ENCODE data around the gene CYP27C1. TPM values are rescaled to one million over a fixed set of nuclear protein-coding genes. Genes with fewer than 3 reads are reported as not detected.

Gene CYP27C1
- total and polyA plus RNA-seq, 9 of the 15 experiments (the other 6 are each of a cell fraction or from before 2014, with no cell fraction given) = not detected

- H3K27me3 ChIP-seq (ENCODE audit: control insufficient read depth in 2 of 2, insufficient read depth in 2 of 2, low read length in 2 of 2) = peaks cover 2 to 36% of the 10 kb centered on the region in 2 experiments; a peak in 4 of 5 replicates
- WGBS (ENCODE audit: insufficient coverage, low coverage, missing lambda C conversion rate) = 0% methylated on average over 6 of the region's 6 CpGs
- H3K9me1 ChIP-seq (ENCODE audit: control insufficient read depth, insufficient read depth, low read length) = no peaks in the 10 kb centered on the region
- no TSS peak for BruUV-seq (replicated peaks)
- H4K20me1 ChIP-seq (replicated peaks; ENCODE audit: control insufficient read depth, insufficient read depth, low read length) = no peaks in the 10 kb centered on the region
- DNase-seq (ENCODE audit: extremely low read depth in 1 of 4, low spot score in 3 of 4) (no peak), FAIRE-seq (no peak), ATAC-seq (no peak)
- no peaks in the 10 kb centered on the region for H3K9me3 ChIP-seq (replicated peaks; ENCODE audit: control insufficient read depth, insufficient read depth, low read depth, low read length)
- H3K4me3 ChIP-seq = no peak overlapping the region
- H3K9ac ChIP-seq (ENCODE audit: insufficient read depth in 1 of 2, low read depth in 2 of 2, low read length in 2 of 2) = no peak overlapping the region
- in situ Hi-C loops (cut with MboI) = no loop called here
- H3K4me1 ChIP-seq (replicated peaks in 1 of 2; ENCODE audit: control insufficient read depth in 2 of 2, insufficient read depth in 2 of 2, low read length in 2 of 2) = no peaks in the 10 kb centered on the region
- ChIA-PET POLR2A (interaction anchor here (0.6 kb wide), 1 partner anchor 76 kb away, joined by 3 read pairs; no protein-coding TSS in a partner anchor), CTCF (ENCODE audit: low intra/inter-chr PET ratio) (no interaction called here)
- TF ChIP-seq NBN (IDR thresholded peaks at IDR 0.05; ENCODE audit: low read depth) = no peak
- TF ChIP-seq TAF15 (IDR thresholded peaks at IDR 0.05; ENCODE audit: low read depth, low read length) = no peak
- TF ChIP-seq ZNF24 (IDR thresholded peaks at IDR 0.05) = no peak
- TF ChIP-seq NR3C1 (CRISPR knock-in tag; IDR thresholded peaks at IDR 0.05) = no peak
- TF ChIP-seq ATF2 (CRISPR knock-in tag; IDR thresholded peaks at IDR 0.05) = no peak
- H3K79me2 ChIP-seq (ENCODE audit: control insufficient read depth, insufficient read depth, low read length) = no peaks in the 10 kb centered on the region
- H2AFZ ChIP-seq (ENCODE audit: low read depth, low read length) = no peak overlapping the region
- intact Hi-C loops (cut with micrococcal nuclease) = no loop called here
- no peak overlapping the region for H3K4me2 ChIP-seq (ENCODE audit: insufficient read depth, low read length)
- no peak overlapping the region for H3K27ac ChIP-seq (ENCODE audit: extremely low read depth, low read depth, low read length)
- H3K36me3 ChIP-seq (ENCODE audit: control insufficient read depth, insufficient read depth, low read length) = no peaks in the 10 kb centered on the region
Observed at GRCh38 chr2:127153691-127154158, 66.4 kb downstream of the CYP27C1 start.

- no peaks in the 10 kb centered on the region for H3K9me3 ChIP-seq (replicated peaks; ENCODE audit: control insufficient read depth, insufficient read depth, low read depth, low read length)
- H3K36me3 ChIP-seq (ENCODE audit: control insufficient read depth, insufficient read depth, low read length) = no peaks in the 10 kb centered on the region
- TF ChIP-seq MEIS2 (IDR thresholded peaks at IDR 0.05; ENCODE audit: partially characterized antibody) = no peak
- no peak for TF ChIP-seq PHTF2 (CRISPR knock-in tag; IDR thresholded peaks at IDR 0.05)
- no peak for TF ChIP-seq TEAD2 (tag; IDR thresholded peaks at IDR 0.05)
- no peak for TF ChIP-seq PKNOX1 (IDR thresholded peaks at IDR 0.05)
- TF ChIP-seq SMARCA5 (IDR thresholded peaks at IDR 0.05) = no peak
- no peak for TF ChIP-seq BCL6 (CRISPR knock-in tag; IDR thresholded peaks at IDR 0.05)
- no peak for TF ChIP-seq PRDM10 (IDR thresholded peaks at IDR 0.05; ENCODE audit: partially characterized antibody)
- no peak for TF ChIP-seq NFATC3 (IDR thresholded peaks at IDR 0.05)
Observed at GRCh38 chr2:127150996-127151395, 69.1 kb downstream of the CYP27C1 start.

More at GRCh38 chr2:127150996-127151395, 69.1 kb downstream of the CYP27C1 start:
- no peak overlapping the region for H3K9ac ChIP-seq (ENCODE audit: insufficient read depth in 1 of 2, low read depth in 2 of 2, low read length in 2 of 2)
- H2AFZ ChIP-seq (ENCODE audit: low read depth, low read length) = no peak overlapping the region
- no peaks in the 10 kb centered on the region for H4K20me1 ChIP-seq (replicated peaks; ENCODE audit: control insufficient read depth, insufficient read depth, low read length)
- no peak overlapping the region for H3K4me2 ChIP-seq (ENCODE audit: insufficient read depth, low read length)
- ATAC-seq = no peak
- H3K79me2 ChIP-seq (ENCODE audit: control insufficient read depth, insufficient read depth, low read length) = no peaks in the 10 kb centered on the region
- H3K27me3 ChIP-seq (ENCODE audit: control insufficient read depth in 2 of 2, insufficient read depth in 2 of 2, low read length in 2 of 2) = peaks cover 2 to 42% of the 10 kb centered on the region in 2 experiments; a peak in 4 of 5 replicates
- no peak for FAIRE-seq
- whole genome bisulfite sequencing (ENCODE audit: insufficient coverage, low coverage, missing lambda C conversion rate) = 0% methylated on average over 1 of the region's 1 CpG
- no peak overlapping the region for H3K4me3 ChIP-seq
- POLR2A ChIA-PET = no interaction called here
- no peaks in the 10 kb centered on the region for H3K9me1 ChIP-seq (ENCODE audit: control insufficient read depth, insufficient read depth, low read length)
- no TSS peak for BruUV-seq (replicated peaks)
- no peak overlapping the region for H3K27ac ChIP-seq (ENCODE audit: extremely low read depth, low read depth, low read length)
- H3K4me1 ChIP-seq (replicated peaks in 1 of 2; ENCODE audit: control insufficient read depth in 2 of 2, insufficient read depth in 2 of 2, low read length in 2 of 2) = no peaks in the 10 kb centered on the region; a peak in 1 of 5 replicates
- intact Hi-C loops (cut with micrococcal nuclease) = no loop called here
- CTCF ChIA-PET (ENCODE audit: low intra/inter-chr PET ratio) = no interaction called here
- in situ Hi-C loops (cut with MboI) = no loop called here
- no peak for DNase-seq (ENCODE audit: extremely low read depth in 1 of 4, low spot score in 3 of 4)
